LNCAP (cell line): ENCODE measurements around the gene SLCO3A1.

Experiments
- CTCF ChIP-seq: fragments of 450-650 bp; IDR thresholded peaks from 2 replicates; pipeline ENCODE4 v1.5.1; 2017; ENCODE audit warnings: mild to moderate bottlenecking

The SLCO3A1 gene

GRCh38 chr15:91927585-91927984 is 74.1 kb downstream of the SLCO3A1 start:
- TF ChIP-seq CTCF, result no peak

GRCh38 chr15:91928675-91929074 is 75.2 kb downstream of the SLCO3A1 start:
- no peak for TF ChIP-seq CTCF

- TF ChIP-seq CTCF, result no peak
Measured at GRCh38 chr15:91929509-91929908, 76.0 kb downstream of the SLCO3A1 start.

- TF ChIP-seq CTCF, result no peak
Measured at GRCh38 chr15:91930092-91930491, 76.6 kb downstream of the SLCO3A1 start.

- TF ChIP-seq CTCF, result no peak
Measured at GRCh38 chr15:91936182-91936775, 82.8 kb downstream of the SLCO3A1 start.

GRCh38 chr15:91936927-91937326 is 83.4 kb downstream of the SLCO3A1 start:
- TF ChIP-seq CTCF, result no peak

GRCh38 chr15:91938136-91938535 is 84.6 kb downstream of the SLCO3A1 start:
- no peak for TF ChIP-seq CTCF

- no peak for TF ChIP-seq CTCF
Measured at GRCh38 chr15:91939403-91939831, 85.9 kb downstream of the SLCO3A1 start.
